Measurements from ENCODE around the gene MATK.
"Not testable (repeated sequence)": the region's sequence is repeated elsewhere in the genome, so short reads cannot be mapped to it uniquely, and the experiment has no call there.

The MATK gene

DNA sequence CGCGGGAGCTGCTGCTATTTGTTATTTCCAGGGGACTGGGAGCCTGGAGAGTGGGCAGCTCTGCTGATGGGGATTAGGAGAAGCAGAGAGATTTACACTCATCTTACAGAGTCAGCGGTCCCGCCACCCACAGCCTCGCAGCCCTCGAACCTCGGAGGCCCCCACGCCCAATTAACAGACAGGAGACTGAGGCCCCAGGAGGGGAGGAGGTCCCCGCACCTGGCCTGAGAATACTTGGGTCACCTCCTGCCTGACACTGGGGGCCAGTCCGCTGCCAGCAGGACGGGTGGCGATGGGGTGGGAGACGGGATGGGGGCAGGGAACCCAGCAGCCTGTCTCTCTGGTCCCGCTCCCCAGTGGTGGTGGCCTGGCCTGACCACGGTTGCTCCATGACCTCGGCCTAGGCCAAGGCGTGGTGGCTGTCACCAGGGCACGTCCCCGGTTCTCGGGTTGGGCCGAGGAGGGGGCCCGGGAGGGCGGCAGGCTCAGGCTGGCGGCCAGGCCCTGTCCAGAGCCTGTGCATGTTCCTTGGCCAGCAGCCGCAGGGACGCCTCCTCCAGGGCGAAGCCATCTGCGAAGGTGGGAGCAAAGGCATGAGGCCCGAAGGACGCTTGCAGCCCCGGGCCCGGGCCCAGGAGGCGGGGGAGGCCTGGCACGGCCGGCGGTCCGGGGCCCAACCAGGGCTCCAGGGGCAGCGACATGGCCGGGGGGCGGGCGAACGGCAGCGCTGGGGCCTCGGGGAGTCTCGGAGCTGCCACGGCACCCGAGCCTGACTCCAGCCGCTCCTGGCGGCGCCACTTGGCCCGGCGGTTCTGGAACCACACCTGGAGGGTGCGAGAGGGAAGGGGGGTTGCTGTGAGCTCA lies 15.8 kb downstream of the MATK start:
- no peak for DNase-seq

- DNase-seq: no peak
Measured at GRCh38 chr19:3769494-3769893, 16.7 kb downstream of the MATK start.

DNA sequence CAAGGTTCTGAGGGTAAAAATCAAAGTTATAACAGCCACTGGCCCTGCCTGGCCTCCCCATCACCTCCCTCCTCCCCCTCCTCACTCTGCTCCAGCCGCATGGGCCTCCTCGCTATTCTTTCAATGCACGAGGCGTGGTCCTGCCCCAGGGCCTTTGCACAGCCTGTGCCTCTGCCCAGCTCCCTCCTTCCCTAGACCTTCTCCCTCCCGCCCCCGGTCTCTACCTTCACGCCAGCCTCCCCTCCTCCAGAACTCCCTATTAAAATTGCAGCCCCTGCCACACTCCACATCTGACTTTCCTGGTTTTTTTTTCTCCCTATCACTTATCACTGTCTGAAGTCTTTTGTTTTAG lies 17.5 kb downstream of the MATK start:
- DNase-seq: no peak

DNA sequence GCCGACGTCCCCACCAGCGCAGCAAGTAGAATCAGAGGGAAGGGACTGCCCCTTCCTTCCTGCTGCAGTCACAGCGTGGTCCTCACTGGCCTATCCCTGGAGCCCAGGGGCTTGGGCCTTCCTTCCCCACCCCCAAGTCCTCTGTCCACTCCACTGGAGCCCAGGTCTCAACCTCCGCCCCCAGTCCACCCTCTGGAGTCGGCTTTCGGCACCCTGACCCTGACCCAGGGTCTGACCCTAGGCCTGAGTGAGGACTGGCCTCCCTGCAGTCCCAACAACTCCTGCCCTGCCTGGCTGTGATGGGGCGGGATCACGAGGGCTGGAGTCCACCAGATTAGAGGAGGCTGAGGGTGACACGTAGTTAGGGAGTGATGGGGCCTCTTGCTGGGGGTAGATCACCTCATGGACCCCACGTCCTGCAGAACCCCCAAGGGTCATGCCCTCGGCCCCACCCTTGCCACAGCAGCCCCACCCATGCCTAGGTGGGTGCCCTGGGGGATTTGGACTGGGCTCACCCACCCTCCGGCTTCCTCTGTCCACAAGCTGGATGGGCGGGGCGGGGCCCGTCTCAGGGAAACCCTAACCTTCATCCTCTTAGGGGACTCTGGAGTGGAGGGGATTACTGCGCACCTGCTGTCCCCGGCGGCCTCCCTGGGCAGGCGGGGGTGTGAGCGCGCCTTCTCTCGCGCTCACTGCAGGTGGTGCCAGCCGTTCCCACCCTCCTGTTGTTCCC lies 18.0 kb downstream of the MATK start:
- no peak for DNase-seq

DNA sequence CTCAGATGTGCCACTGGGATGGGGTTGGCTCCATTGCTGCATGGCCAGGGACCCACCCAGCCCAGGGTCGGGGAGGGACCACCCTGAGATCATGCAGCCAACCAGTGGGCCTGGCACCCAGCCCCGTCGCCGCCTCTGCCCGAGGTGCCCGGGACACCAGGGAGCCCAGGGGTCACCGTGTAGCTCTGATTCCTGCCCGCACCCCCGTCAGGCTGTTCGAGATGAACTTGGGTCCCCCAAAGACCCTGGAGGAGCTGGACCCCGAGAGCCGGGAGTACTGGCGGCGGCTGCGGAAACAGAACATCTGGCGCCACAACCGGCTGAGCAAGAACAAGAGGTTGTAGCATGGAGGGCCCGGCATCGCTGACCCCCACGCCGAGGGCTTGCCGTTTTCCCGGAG lies 19.1 kb downstream of the MATK start:
- no peak for DNase-seq

- no peak for DNase-seq
Measured at GRCh38 chr19:3766520-3766919, 19.7 kb downstream of the MATK start.

DNA sequence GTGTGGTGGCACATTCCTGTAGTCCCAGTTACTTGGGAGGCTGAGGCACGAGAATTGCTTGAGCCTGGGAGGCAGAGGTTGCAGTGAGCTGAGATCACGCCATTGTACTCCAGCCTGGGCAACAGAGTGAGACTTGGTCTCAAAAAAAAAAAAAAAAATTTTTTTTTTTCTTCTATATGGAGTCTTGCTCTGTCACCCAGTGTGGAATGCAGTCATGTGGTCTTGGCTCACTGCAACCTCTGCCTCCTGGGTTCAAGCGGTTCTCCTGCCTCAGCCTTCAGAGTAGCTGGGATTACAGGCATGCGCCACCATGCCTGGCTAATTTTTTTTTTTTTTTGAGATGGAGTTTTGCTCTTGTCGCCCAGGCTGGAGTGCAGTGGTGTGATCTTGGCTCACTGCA lies 20.4 kb downstream of the MATK start:
- not testable (repeated sequence) for DNase-seq

- DNase-seq: no peak
Measured at GRCh38 chr19:3765121-3765520, 21.1 kb downstream of the MATK start.

DNA sequence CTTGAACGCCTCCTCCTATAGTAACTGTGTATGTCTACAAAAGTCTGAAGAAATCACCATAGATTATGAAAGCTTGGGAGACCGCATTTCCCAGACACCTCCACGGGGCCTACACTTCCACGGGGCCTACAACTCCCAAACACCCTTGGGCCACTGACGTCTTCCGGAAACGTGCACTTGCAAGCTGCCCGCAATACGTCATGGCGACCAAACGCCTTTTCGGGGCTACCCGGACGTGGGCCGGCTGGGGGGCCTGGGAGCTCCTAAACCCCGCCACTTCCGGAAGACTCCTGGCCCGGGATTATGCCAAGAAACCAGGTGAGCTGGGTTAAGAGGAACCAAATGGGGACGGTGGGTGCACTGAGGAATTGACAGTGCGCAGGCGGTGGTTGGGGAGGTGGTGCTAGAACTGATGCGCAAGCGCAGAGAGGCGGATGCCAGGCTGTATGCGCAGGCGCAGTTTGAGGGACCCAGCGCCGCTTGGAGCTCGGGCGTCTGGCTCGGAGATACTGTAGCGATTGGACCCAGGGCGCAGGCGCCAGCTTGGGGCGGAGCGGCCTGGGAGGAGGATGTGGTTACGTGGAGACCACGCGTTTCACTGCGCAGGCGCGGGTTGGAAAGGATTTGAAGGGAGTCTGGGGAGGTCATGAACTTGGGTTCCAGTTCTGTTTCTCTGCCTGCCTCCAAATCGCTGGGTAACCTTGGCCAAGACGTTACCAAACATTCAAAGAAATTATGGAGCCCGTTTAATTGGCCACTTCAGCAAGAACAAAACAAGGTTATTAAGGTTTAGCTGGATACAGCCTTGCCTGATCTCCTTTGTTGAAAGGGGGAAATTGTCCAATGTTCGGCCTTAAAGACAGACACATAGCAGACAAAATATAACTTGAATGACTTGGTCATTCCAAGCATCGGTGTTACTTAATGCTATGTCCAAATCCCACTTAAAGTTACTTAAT lies 23.4 kb downstream of the MATK start, which contains the start of gene MRPL54:
Gene MRPL54 (plus strand): TSS at position 182 of the 959 bp plus-strand sequence. CDS start 19 bp downstream, at position 201.
- DNase-seq: peak; percentile 99

DNA sequence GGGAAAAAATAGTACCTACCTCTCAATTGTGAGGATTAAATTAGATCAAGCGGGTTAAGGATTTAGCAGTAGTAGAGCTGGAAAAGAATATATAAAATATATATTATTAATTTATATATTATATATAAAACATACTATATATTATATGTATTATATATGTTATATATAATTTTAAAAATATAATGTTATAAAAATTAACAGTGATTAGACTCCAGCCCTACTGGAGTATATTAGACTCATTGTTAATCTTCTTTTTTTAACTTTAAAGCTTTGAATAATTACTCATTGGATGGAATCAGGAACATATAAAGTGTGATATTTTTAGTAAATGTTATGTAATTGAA lies 24.1 kb downstream of the MATK start:
- DNase-seq: no peak

DNA sequence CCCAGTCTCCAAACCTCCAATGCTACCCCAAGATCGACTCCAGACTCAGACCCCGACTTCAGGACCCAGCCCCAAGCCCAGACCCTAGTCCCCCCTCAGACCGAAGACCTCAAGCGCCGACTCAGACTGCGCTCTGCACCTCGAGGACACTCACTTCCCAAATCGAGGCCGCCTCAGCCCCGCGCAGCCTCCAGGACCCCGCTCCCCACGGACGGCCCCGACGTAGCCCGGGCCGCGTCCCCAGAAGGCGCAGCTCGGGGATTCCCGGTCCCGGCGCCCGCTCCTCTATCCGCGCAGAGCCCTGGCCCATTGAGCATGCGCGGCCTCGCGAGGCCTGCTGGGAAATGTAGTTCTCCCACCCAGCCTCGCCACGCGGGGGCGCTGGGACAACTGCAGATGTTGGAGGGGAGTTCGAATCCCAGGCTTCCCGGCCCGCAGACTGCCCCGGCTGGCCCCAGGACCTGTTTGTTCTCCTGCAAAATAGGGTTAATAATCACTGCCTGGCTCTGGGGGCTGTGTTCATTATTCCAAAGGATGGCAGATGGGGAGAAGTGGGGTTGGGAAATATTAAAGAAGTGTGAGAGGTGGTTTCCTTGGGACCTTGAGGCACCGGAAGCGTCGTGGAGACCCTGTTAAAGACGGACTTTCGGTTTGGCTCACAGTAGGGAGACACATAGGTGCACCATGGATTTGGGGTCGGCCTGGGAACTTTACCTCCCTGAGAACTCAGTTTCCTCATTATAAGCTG lies 24.6 kb downstream of the MATK start, which contains the start of gene APBA3:
Gene APBA3 (minus strand): TSS at position 311 of the 748 bp plus-strand sequence. CDS start 1,428 bp downstream, outside the sequence.
- DNase-seq: peak; percentile 95

- DNase-seq: no peak
Measured at GRCh38 chr19:3760871-3761361, 25.3 kb downstream of the MATK start.

GRCh38 chr19:3759482-3760254 lies 26.5 kb downstream of the MATK start:
- DNase-seq: no peak

GRCh38 chr19:3758297-3758696 lies 27.9 kb downstream of the MATK start:
- not testable (repeated sequence) for DNase-seq

DNA sequence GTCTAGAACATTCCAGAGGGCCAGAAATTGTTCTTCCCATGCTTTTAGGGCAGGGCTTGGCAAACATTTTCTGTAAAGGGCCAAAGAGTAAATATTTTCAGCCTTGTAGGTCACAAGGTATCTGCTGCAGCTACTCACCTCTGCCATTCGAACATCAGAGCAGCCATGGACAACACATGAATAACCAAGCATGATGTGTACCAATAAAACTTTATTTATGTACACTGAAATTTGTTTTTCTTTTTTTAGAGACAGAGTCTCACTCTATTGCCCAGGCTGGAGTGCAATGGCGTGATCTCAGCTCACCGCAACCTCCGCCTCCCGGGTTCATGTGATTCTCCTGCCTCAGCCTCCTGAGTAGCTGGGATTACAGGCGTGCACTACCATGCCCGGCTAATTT lies 28.5 kb downstream of the MATK start:
- not testable (repeated sequence) for DNase-seq

- DNase-seq: no peak
Measured at GRCh38 chr19:3753631-3754410, 32.4 kb downstream of the MATK start.

GRCh38 chr19:3752492-3752891 lies 33.7 kb downstream of the MATK start:
- no peak for DNase-seq

DNA sequence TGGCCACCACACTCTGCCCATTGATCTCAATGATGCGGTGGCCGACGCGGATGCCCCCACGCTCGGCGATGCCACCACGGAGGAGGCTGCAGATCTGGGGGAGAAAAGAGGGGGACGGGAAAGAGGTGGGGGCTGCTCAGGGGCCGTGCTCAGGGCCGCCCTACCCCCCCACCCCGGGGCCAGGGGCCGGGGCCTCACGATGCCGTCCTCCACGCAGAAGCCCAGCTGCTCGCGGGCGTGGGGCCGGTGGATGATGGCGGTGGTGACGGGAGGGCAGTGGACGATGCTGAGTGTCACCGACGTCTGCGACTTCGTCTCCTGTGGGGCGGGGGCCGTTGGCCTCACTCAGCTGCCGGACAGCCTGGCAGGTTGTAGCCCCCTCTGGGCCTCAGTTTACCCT lies 34.9 kb downstream of the MATK start:
- no peak for DNase-seq

DNA sequence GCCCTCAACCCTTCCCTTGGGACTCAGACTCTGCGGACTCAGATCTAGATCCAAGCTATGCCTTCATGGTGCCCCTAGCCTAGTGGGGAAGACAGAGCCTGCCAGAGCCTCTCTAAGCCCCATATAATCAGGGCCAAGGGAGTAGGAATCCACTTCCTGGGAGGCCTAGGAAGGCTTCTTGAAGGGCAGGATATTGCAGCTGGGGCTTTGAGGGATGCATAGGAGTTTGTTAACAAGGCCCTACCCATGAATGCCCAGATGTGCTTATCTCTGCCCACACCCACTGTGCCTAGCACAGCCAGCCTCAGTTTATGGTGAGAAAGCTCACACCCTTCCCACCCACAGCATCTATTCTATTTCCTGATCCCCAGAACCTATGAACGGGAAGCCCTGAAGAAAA lies 36.0 kb downstream of the MATK start:
- DNase-seq: no peak

GRCh38 chr19:3748965-3749364 lies 37.2 kb downstream of the MATK start:
- DNase-seq: no peak

Data from hematopoietic multipotent progenitor cell treated with erythropoietin and hydrocortisone succinate and interleukin-3 and kit ligand, for 4 days (in vitro differentiated cells).